HG02623 (cell line): Measurements from ENCODE around the gene MARCHF6.
"Not testable (repeated sequence)": the region's sequence is repeated elsewhere in the genome, so short reads cannot be mapped to it uniquely, and the experiment has no call there.

ENCODE experiments used
- ATAC-seq: cut with Tn5 transposase; IDR thresholded peaks from one replicate; pipeline ENCODE4 v1.9.1; 2021; ENCODE audit warnings: moderate library complexity; ENCODE audit not compliant: unreplicated experiment

MARCHF6 gene

DNA sequence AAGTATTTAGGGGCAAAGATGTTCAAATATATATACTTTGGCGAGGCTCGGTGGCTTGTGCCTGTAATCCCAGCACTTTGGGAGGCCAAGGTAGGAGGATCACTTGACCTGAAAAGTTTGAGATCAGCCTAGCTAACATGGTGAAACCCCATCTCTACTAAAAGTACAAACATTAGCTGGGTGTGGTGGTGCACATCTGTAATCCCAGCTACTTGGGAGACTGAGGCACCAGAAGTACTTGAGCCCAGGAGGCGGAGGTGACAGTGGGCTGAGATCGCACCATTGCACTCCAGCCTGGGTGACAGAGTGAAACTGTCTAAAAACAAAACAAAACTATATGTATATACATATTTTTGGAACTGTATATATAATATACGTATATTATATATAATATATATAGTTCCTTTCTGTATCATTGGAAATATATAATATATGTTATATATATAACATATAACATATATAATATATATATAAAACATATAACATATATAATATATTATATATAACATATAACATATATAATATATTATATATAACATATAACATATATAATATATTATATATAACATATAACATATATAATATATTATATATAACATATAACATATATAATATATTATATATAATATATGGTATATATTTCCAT, 8.9 kb upstream of the MARCHF6 start:
- ATAC-seq, result not testable (repeated sequence)

DNA sequence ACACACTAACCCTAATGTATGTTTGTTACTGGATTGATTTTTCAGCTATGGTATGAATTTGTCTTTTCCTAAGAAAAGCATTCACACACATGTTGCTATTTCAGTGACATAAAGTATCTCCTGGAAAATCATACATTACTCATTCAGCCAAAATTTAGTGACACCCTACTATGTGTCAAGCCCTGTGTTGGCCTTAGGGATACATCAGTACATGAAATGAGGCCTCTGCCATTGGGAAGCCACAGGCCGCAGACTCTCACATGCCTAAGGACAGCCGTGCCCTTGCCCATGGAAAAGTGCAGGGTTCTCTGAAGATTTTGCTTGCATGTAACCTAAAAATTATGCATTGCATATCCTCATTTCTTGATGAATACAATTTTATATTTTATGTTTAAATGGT, 5.2 kb upstream of the MARCHF6 start:
- no peak for ATAC-seq

DNA sequence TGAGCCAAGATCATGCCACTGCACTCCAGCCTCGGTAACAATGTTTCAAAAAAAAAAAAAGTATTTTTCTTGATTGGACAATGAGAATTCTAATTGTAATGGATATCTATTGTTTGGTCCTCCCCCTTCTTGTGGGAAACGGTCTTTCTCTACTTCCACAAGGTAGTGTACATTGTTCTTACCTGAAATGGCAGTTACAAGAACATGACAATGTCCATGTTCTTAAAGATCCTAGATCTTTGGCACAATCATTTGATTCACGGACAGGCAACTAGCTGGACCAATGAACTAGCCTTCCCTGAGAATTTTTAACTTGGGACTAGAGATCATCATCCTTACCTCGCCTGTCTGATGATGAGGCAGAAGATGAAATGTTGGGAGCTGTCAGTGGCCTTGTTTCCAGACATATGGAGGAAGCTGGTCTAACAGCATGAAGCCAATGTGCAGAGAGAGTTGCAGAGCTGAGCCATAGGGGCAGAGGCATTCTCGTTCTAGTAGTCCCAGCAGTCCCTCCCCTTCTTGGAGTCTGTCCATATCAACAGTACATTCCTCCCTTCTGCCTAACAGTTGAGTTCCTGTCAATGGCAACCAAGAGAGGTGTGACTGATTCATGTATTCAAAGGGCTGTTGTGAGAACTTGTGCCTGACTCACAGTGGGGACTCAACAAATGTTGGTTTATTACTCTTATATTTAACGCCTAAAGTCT, 2.1 kb upstream of the MARCHF6 start:
- ATAC-seq, result no peak

DNA sequence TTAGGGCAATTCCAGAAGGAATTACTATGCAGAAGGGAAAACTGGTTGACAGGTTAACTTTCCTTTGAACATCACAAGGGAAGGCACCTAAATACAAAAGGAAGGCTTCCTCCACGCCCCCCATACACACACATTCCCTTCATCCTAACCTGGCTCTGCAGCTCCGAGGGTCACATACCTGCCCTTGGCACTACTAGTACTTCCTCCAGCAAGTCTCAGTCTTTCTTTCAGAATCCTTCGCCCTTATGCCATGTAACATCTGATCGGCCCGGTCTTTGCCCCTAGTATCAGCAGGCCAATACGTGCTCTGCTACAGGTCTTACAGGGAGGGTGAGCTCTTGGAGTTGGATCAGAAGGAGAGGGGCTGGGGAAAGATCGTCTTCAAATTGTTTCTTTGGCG, 1.6 kb upstream of the MARCHF6 start:
- no peak for ATAC-seq

DNA sequence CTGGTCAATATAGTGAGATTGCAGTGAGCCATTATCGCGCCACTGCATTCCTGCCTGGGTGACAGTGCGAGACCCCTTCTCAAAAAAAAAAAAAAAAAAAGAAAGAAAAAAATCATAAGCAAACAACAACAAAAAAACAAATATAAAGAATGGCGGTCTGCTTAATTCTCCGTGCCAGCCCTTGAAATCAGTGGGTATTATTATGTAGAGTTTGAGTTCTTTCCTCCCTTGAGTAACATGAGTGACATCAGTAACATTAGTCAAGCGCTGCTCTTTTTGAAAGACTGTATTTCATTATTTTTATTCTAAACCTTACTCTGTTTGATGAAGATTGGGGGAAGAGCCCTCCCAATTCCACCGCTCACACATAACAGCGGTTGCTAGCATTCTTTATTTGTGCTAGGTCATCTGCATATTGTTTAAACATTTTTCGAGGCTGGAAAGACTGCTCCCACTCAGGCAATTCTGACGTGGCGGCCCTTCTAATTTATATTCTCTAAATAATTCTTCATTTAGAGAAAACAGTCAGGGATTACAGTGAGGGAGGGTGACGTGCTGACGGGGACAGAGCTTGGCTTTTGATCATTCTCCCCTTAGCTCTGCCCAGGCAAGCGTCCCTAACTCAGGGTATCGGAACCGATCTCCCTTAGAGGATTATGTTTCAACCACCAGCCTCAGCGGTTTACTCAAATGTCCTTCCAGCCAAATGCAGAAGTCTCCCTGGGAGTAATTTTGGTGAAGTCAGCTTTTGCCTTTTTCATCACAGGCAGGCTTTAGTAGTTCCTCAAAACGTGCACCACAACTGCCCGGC, 860 bp upstream of the MARCHF6 start:
- peak; percentile 18 for ATAC-seq

DNA sequence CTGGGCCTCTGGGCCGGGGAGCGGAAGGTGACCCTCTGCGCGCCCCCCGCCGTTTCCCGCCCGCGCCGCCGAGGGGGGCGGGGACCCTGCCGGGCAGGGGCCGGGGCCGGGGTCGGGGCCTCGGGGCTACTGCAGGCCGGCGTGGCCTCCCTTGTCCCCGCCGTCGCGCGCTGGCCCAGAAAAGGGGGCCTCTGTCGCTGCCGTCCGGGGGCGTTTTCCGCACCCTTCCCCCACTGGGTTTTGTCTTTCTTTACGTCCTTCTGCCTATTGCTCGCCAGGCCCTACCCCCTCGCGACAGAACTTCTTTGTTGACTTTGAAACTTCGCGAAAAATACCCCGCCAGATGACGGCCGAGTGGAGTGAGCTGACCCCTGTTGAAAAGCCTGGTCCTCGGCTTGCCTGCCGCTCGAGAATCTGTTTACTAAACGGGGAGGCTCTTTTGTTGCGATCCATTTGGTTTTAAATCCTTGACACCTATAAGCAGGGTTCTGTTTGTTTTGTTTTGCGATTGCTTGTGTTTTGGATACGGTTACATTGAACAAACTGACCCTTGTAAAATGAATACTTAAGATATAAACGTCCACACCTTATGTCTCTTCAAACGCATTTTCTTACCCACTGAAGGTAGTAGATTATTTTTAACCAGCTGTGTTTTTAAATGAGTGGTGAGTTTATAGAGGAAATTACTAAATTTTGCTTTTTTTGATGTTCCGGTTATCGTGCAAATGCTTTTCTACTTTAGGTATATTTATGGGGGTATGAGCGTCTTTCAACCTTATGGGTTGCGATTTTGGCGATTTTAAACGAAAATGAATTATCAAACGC, 765 bp downstream of the MARCHF6 start:
- peak; percentile 9 for ATAC-seq

DNA sequence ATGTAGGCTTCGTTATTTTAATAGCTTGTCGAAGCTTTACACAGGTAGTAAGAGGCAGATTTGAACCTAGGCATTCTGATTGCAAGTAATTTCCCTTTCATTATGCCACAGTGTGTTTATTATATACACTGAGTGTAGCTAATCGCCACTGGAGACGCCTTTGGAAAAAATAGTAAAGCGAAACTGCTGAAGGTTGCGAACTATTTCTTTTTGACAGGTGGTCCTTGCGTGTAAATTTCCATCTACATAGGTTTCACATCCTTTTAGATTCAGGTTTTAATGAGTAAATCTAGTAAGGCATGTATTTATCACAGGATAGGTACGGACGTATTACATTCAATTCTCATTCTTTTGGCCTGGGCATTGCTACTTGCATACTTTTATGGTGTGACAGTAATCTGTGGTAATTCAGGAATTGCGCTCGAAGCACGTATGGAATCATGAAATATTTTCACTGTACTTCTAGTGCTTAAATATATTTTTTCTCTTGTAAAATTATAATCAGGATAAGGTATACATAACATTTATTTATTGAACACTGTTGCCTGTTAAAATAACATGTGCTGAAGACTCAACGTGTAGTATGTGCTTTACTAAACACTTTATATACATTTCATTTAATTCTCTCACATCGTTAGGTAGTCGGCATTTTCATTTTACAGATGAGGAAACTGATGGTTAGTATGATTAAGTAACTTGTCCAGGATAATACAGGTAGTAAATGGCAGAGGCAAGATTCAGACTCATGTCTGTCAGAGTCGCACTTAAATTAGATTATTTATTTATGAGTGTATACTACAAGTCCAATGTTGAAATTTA, 1.8 kb downstream of the MARCHF6 start:
- no peak for ATAC-seq

DNA sequence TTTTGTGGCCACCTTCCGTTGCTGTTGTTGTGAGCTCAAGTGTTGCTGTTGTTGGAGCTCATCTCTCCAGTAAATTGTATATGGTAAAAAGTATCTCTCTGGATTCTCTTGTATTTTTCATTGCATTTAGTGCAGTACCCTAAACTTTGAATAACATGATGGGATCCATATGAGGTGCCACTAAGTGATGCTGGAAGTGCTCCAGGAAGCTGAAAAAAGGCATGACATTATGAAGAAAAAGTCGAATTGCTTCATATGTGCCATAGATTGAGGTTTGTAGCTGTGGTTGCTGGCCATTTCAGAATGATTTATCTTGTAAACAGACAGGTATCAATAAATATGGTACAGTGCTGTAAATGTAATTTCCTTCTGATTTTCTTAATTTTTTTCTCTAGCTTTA, 5.5 kb downstream of the MARCHF6 start:
- ATAC-seq, result no peak

DNA sequence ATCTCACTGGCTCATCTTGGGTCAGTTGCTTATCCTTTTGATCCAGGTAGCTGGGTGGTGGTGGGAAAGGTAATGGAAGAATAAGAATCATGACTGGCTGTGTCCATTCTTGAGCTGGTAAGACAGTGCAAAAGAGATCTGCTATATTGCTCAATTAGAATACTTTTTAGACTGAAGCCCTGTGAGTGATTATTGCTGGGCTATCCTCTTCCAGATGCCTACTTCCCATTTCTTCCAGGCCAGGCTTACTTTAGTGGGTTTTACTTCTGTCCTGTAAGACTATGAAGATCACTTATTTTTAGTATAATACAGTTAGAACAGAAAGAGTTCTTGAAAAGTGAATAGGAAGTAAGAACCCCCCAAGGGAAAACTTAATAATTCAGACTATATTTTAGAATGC, 7.2 kb downstream of the MARCHF6 start:
- ATAC-seq, result no peak

DNA sequence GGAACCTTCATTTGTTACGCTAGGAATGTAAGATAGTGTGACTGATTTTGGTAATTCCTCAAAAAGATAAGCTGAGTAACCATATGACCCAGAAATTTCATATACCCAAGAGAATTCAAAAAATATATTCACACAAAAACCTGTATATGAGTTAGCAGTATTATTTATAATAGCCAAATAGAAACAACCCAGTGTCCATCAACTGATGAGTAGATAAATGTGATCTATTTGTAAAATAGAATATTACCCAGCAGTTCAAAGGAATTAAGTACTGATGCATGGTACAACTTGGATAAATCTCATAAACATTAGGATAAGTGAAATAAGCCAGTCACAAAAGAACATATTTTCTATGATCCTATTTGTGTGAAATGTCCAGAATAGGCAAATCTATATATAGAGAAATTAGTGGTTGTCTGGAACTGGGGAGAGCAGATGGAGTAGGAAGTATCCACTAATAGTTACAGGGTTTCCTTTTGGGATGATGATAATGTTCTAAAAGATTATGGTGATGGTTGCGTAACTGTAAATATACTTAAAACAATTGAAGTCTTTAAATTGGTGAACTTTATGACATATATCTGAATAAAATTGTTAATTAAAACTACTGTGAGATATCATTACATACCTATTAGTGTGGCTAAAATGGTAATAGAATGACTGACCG, 10.2 kb downstream of the MARCHF6 start:
- no peak for ATAC-seq

DNA sequence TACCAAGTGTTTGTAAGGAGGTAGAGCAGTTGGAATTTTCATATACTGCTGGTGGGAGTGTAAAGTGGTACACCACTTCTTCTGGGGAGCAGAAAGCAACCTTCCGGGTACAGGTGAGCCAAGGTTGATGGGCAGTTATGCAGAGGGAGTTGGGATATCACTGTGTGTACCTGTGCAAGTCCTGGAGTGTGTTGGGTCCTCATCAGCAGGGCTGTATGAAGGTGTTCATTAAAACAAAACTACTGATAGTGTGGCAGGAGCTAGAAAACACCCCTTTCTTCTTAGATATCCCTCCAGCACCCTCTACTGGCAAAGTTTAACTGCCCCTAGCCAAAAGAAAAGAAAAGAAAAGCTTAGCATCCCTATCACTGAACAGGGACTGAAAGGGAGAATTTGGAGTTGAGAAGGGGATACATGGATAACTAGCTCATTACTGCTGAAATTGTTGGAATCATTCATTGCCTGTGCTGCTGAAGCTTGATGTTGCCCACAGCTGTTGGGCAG, 10.7 kb downstream of the MARCHF6 start:
- no peak for ATAC-seq

DNA sequence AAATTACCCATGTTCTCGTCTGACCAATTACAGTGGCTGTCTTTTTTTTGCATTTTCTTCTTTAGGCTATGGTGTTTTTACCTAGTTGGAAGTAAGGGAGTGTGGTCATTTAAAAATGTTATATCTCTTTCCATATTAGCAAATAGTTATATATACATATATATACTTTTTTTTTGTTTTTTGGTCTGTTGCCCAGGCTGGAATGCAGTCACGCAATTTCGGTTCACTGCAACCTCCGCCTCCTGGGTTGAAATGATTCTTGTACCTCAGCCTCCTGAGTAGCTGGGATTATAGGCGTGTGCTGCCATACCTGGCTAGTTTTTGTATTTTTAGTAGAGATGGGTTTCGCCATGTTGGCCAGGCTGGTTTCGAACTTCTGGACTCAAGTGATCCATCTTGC, 12.3 kb downstream of the MARCHF6 start:
- no peak for ATAC-seq

DNA sequence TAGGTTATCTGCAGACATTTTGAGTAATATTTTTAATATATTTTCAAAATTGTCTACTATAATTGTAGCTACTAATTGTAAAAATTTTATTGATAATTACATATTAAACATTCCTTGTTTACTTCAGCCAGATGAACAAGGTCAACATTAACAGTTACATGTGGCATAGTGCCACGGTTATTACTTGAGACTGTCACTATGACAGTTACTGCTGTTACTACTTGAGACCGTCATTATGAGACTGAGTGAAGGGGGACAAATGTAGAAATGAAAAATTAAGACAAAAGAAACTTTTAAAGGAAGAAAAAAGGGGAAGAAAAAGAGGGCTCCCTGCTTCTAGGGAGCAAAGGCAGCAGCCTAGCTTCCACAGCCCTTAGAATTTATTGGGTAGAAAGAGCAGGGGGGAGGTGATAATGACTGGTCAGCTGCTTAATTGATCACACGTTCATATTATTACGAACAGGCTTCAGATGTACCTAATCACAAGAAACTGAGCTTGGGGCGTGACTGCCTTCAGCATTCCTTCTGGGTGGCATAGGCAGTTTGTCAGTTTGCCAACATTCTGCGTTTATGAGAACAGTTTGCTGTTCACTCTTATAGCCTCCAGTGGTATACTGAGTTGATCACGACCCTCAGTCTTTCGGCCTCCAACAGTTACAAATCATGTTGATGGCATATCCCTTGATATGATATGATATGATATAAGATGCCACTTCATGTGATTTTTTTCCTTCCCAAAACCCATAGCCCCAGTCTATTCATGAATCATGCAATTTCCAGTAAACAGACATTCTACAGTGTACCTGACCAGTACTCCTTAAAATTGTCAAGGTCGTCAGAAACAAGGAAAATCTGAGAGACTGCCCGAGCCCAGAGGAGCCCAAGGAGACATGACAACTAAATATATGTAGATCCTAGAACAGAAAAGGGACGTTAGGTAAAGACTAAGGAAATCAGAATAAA, 13.1 kb downstream of the MARCHF6 start:
- ATAC-seq, result no peak

DNA sequence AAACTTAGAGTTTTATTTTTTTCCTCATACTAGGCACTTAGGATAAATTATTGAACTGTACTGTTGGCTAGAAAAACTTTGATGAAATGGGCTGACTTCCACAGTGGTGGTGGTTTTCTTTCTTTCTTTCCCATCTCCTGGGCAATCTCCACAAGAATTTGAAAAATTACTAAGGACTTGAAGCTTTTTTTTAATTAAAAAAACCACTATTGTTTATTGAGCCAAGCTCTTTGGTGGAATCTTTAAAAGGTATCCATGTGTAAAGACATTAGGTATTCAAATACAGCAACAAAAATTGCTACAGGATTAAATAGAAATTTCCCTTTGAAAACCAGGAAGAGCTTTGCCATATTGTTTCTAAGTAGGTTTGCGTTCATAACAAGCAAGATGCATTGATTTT, 14.1 kb downstream of the MARCHF6 start:
- no peak for ATAC-seq

DNA sequence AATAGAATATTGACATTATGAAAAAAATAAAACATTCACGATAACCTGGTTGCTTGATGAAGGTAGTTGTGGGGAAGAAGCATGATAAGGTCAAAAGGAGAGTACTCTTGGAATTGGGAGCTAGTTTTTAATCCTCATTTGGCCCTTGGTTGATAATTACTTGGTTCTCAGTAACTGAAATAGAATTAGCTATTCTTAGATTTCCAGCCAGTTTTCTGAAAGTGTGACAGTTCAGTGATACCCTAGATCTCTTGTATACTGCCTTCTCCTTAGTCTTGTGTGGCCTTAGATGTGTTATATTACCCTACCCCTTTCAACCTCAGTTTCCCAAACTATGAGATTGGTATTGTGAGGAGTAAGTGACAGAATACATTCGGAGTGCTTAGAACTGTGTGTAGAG, 17.4 kb downstream of the MARCHF6 start:
- no peak for ATAC-seq

DNA sequence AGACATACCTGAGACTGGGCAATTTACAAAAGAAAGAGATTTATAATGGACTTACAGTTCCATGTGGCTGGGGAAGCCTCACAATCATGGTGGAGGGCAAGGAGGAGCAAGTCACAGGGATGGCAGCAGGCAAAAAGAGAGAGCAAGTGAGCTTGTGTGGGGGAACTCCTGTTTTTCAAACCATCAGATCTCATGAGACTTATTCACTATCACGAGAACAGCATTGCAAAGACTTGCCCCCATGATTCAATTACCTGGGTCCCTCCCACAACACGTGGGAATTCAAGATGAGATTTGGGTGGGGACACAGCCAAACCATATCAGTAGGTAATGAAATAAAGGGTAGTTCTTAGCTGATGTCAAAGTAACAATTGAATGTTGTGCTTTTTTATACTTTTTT, 17.9 kb downstream of the MARCHF6 start:
- ATAC-seq, result not testable (repeated sequence)

DNA sequence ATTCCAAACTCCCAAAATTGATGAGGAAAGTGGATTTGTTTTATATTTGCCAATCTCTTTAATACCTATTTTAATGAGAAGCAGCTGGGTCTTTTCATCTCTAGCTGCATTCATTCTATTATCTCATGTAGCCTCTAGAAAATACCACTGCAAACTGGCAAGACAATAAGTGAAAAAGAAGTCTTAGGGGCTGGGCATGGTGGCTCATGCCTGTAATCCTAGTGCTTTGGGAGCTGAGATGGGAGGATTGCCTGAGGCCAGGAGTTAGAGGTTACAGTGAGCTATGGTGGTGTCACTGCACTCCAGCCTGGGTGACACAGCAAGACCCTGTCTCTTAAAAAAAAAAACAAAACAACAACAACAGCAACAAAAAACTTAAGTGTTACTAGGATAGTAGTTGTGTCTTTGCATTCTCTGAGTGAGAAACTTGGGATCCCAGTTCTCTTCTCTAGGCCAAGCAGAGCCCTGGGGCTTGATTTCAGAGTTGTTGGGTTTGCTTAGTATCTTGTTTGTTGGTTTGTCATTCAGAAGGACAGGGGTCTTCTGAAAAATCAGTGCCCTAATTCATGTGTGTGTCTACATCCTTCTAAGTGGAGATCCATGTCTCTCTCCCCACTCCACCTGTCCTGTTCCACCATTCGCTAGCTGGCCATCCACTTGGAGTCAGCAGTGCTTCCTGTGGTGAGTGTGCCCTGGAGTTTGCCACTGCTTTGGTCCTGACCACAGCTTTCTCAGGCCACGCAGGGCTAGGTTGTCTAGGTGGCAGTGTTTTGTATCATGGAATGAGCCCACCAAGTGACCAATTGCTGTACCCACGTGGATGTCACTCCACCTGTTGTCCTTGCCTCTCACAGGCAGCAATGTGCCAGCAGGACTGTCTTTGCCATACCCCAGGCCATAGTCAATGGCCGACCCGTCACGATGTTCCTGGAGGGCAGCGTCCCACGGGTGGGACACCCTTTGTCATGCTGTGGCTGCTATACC, 19.5 kb downstream of the MARCHF6 start:
- ATAC-seq, result no peak
